ENCODE data around the gene KRT37. TPM values are rescaled to one million over a fixed set of nuclear protein-coding genes. Genes with fewer than 3 reads are reported as not detected.

The KRT37 gene
- total RNA-seq, 2 donors from 2014 or later = not detected

DNA sequence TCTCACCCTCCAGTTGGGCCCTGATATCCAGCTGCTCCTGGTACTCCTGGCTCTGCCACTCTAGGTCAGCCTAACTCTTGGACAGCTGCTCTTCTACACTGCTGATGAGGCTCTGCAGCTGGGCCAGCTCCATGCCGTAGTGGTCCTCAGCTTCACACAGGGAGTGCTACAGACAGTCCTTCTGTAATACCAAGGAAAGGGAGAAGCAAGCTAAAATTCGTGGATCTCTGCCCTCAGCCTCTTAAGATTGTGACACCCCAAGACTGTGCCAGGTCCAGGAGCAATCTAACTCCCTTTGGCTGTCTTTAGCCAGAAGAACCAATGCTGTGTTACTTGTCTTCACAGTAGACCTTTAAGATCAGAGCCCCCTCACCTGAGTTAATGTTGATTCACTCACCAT, 24.1 kb upstream of the KRT37 start:
- no peaks in the 10 kb centered on the region for H3K27me3 ChIP-seq (replicated peaks; ENCODE audit: insufficient read depth)
- no peak overlapping the region for H3K4me3 ChIP-seq
- DNase-seq (ENCODE audit: low spot score) = no peak
- no peaks in the 10 kb centered on the region for H3K9me3 ChIP-seq
- intact Hi-C loops (cut with DNase I) = no loop called here
- H3K4me1 ChIP-seq (replicated peaks) = no peaks in the 10 kb centered on the region
- WGBS = 55% methylated on average over 2 of the region's 2 CpGs
- no peak overlapping the region for H3K27ac ChIP-seq
- TF ChIP-seq, protein P1, sequence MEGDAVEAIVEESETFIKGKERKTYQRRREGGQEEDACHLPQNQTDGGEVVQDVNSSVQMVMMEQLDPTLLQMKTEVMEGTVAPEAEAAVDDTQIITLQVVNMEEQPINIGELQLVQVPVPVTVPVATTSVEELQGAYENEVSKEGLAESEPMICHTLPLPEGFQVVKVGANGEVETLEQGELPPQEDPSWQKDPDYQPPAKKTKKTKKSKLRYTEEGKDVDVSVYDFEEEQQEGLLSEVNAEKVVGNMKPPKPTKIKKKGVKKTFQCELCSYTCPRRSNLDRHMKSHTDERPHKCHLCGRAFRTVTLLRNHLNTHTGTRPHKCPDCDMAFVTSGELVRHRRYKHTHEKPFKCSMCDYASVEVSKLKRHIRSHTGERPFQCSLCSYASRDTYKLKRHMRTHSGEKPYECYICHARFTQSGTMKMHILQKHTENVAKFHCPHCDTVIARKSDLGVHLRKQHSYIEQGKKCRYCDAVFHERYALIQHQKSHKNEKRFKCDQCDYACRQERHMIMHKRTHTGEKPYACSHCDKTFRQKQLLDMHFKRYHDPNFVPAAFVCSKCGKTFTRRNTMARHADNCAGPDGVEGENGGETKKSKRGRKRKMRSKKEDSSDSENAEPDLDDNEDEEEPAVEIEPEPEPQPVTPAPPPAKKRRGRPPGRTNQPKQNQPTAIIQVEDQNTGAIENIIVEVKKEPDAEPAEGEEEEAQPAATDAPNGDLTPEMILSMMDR (IDR thresholded peaks at IDR 0.05) = no peak
- TF ChIP-seq POLR2AphosphoS5 (IDR thresholded peaks at IDR 0.05) = no peak
- no peak for TF ChIP-seq POLR2A (IDR thresholded peaks at IDR 0.05)
- H3K36me3 ChIP-seq = no peaks in the 10 kb centered on the region

DNA sequence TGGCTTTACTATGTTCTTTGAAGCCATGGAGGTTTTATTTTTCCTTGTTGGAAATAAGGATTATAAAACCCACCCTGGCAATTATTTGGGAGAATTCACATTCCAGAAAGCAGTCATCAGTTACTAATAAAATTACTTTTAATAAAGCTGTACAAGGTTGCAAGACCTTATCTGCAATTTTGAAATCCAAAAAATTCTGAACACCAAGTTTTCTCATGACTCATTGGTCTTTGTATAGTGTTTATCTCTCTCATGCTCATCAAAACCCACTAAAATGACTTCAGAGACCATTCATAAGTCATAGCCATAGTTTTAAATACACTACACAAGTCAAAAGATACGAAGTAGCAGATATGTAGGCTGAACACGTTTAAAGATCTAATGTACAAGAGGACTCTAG, 22.4 kb upstream of the KRT37 start:
- TF ChIP-seq, protein P1 (IDR thresholded peaks at IDR 0.05) = no peak
- TF ChIP-seq POLR2AphosphoS5 (IDR thresholded peaks at IDR 0.05) (no peak), POLR2A (IDR thresholded peaks at IDR 0.05) (no peak)
- WGBS = 41% methylated on average over 2 of the region's 2 CpGs
- Histone ChIP-seq H3K36me3 (no peaks in the 10 kb centered on the region), H3K9me3 (no peaks in the 10 kb centered on the region), H3K4me1 (replicated peaks) (no peaks in the 10 kb centered on the region), H3K4me3 (no peak overlapping the region), H3K27me3 (replicated peaks; ENCODE audit: insufficient read depth) (no peaks in the 10 kb centered on the region), H3K27ac (no peak overlapping the region)
- DNase-seq (ENCODE audit: low spot score) = no peak
- intact Hi-C loops (cut with DNase I) = no loop called here

DNA sequence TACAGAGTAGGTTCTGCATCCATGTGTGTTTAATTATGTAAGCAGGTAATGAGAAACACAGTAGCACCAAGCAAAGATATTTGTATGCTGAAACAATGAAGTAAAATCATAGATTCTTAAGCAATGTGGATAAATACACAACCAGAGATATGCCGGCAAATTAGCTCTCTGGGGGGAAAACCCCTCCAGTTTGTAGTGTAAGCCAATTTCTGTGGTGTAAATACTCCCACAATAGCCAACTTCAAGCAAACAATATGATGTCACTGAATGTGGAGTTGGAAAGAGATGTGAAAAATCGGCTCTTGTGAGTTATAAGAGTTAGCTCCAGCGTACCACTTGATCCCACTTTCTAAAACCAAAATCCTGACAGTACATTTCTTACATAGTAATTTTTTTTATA, 20.3 kb upstream of the KRT37 start:
- intact Hi-C loops (cut with DNase I) = no loop called here
- no peaks in the 10 kb centered on the region for H3K27me3 ChIP-seq (replicated peaks; ENCODE audit: insufficient read depth)
- H3K9me3 ChIP-seq = no peaks in the 10 kb centered on the region
- no peak overlapping the region for H3K4me3 ChIP-seq
- DNase-seq (ENCODE audit: low spot score) = no peak
- H3K27ac ChIP-seq = no peak overlapping the region
- TF ChIP-seq, protein P1 (IDR thresholded peaks at IDR 0.05) = no peak
- TF ChIP-seq POLR2AphosphoS5 (IDR thresholded peaks at IDR 0.05) = no peak
- TF ChIP-seq POLR2A (IDR thresholded peaks at IDR 0.05) = no peak
- no peaks in the 10 kb centered on the region for H3K4me1 ChIP-seq (replicated peaks)
- no peaks in the 10 kb centered on the region for H3K36me3 ChIP-seq
- 64% methylated on average over 3 of the region's 3 CpGs for WGBS

DNA sequence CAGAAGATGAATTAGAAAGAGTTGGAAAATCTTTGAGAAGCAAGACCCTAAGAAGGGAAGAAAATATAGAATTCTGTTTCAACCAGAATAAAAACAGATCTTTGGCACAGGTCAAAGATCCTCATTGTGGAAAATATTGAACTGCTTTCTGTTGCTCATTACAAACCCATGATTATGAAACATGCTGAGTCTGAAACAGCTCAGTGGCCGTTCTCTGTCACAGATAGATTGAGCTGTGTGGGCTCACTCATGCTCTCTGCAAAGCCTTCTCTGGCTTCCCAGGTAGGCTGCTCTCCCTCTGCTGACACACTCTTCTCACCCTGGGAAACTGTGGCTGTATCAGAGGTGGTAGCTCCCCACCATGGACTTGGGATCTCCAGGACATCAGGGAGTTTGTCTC, 19.8 kb upstream of the KRT37 start:
- Histone ChIP-seq H3K4me3 (no peak overlapping the region), H3K27me3 (replicated peaks; ENCODE audit: insufficient read depth) (no peaks in the 10 kb centered on the region), H3K27ac (no peak overlapping the region), H3K36me3 (no peaks in the 10 kb centered on the region), H3K4me1 (replicated peaks) (no peaks in the 10 kb centered on the region), H3K9me3 (no peaks in the 10 kb centered on the region)
- WGBS = 79% methylated on average over 1 of the region's 1 CpG
- no peak for DNase-seq (ENCODE audit: low spot score)
- no peak for TF ChIP-seq POLR2AphosphoS5 (IDR thresholded peaks at IDR 0.05)
- TF ChIP-seq, protein P1 (IDR thresholded peaks at IDR 0.05) = no peak
- no peak for TF ChIP-seq POLR2A (IDR thresholded peaks at IDR 0.05)
- intact Hi-C loops (cut with DNase I) = no loop called here

DNA sequence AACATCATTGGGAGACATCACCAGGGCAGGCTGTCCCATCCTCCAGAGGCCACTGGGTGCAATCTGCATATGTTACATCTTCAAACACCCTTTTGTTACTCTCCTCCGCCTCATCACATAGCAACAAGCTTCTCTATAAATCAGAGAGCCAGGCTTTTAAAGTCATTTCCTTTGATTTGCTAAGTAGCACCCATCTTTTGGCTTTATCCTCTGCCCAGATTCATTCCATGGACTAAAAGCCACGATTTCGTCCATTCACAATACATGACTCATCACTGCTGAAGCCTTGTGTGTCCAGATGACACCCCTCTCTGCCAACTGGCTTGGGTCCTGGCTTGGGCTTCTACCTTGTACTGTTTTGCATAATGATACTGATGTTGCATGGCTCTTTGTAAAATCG, 18.4 kb upstream of the KRT37 start:
- no peak for DNase-seq (ENCODE audit: low spot score)
- TF ChIP-seq POLR2AphosphoS5 (IDR thresholded peaks at IDR 0.05) (no peak), POLR2A (IDR thresholded peaks at IDR 0.05) (no peak)
- TF ChIP-seq, protein P1 (IDR thresholded peaks at IDR 0.05) = no peak
- H3K9me3 ChIP-seq = no peaks in the 10 kb centered on the region
- WGBS = 70% methylated on average over 4 of the region's 4 CpGs
- no peaks in the 10 kb centered on the region for H3K27me3 ChIP-seq (replicated peaks; ENCODE audit: insufficient read depth)
- no peaks in the 10 kb centered on the region for H3K36me3 ChIP-seq
- no peaks in the 10 kb centered on the region for H3K4me1 ChIP-seq (replicated peaks)
- H3K4me3 ChIP-seq = no peak overlapping the region
- H3K27ac ChIP-seq = no peak overlapping the region
- intact Hi-C loops (cut with DNase I) = no loop called here

Data from prostate gland (tissue), 2 donors.